ENCODE results near the gene CTNNBIP1.
A peak's percentile ranks its signal among the peaks of the same experiment; 100 is the strongest.
"Not testable (repeated sequence)": the region's sequence is repeated elsewhere in the genome, so short reads cannot be mapped to it uniquely, and the experiment has no call there.

The CTNNBIP1 gene

GRCh38 chr1:9910076-9910422 is at the start of gene CTNNBIP1:
CTNNBIP1 (minus strand) TSS chr1:9910269; CDS start chr1:9872064, 38,205 bp downstream.
- DNase-seq: no peak

- DNase-seq: no peak
Measured at GRCh38 chr1:9957726-9958125, 47.7 kb upstream of the CTNNBIP1 start.

- DNase-seq: no peak
Measured at GRCh38 chr1:9946315-9946714, 36.2 kb upstream of the CTNNBIP1 start.

- peak; percentile 83 for DNase-seq
Measured at GRCh38 chr1:9942939-9943788, 33.1 kb upstream of the CTNNBIP1 start, which contains the start of the genes LZIC and NMNAT1. LZIC (minus strand) TSS chr1:9943391; CDS start chr1:9936619, 6,772 bp downstream. NMNAT1 (plus strand) TSS chr1:9943475; CDS start chr1:9972074, 28,599 bp downstream.

GRCh38 chr1:9942399-9942938 is 32.4 kb upstream of the CTNNBIP1 start:
- peak; percentile 11 for DNase-seq

GRCh38 chr1:9929431-9930385 is 19.6 kb upstream of the CTNNBIP1 start:
- DNase-seq: no peak

GRCh38 chr1:9927259-9927658 is 17.2 kb upstream of the CTNNBIP1 start:
- DNase-seq: no peak

GRCh38 chr1:9922342-9922741 is 12.3 kb upstream of the CTNNBIP1 start:
- no peak for DNase-seq

- DNase-seq: no peak
Measured at GRCh38 chr1:9920606-9921005, 10.5 kb upstream of the CTNNBIP1 start.

- no peak for DNase-seq
Measured at GRCh38 chr1:9917901-9918300, 7.8 kb upstream of the CTNNBIP1 start.

- not testable (repeated sequence) for DNase-seq
Measured at GRCh38 chr1:9917495-9917894, 7.4 kb upstream of the CTNNBIP1 start.

GRCh38 chr1:9916452-9916851 is 6.4 kb upstream of the CTNNBIP1 start:
- DNase-seq: no peak

- DNase-seq: no peak
Measured at GRCh38 chr1:9914610-9914937, 4.5 kb upstream of the CTNNBIP1 start.

- DNase-seq: no peak
Measured at GRCh38 chr1:9912264-9912936, 2.3 kb upstream of the CTNNBIP1 start.

GRCh38 chr1:9910423-9911178 is 532 bp upstream of the CTNNBIP1 start:
- peak; percentile 97 for DNase-seq

- DNase-seq: no peak
Measured at GRCh38 chr1:9909234-9910046, 629 bp downstream of the CTNNBIP1 start.

- DNase-seq: no peak
Measured at GRCh38 chr1:9908871-9909233, 1.2 kb downstream of the CTNNBIP1 start.

- no peak for DNase-seq
Measured at GRCh38 chr1:9907441-9907840, 2.6 kb downstream of the CTNNBIP1 start.

- DNase-seq: no peak
Measured at GRCh38 chr1:9906466-9906865, 3.6 kb downstream of the CTNNBIP1 start.

- DNase-seq: no peak
Measured at GRCh38 chr1:9905010-9905409, 5.1 kb downstream of the CTNNBIP1 start.

- no peak for DNase-seq
Measured at GRCh38 chr1:9904596-9904995, 5.5 kb downstream of the CTNNBIP1 start.
